Psoas muscle (tissue), 8 donors: Measurements from ENCODE around the gene GRM5. TPM values are rescaled to one million over a fixed set of nuclear protein-coding genes. Genes with fewer than 3 reads are reported as not detected.

Experiments
- ATAC-seq, 4 donors: fragments of 200-7000 bp; cut with Tn5 transposase; one replicate each; pipeline ENCODE4 v1.9.1; 2020; ENCODE audit warnings: moderate library complexity in 3 of 4, mild to moderate bottlenecking in 2 of 4
- DNase-seq, 2 donors: peaks; one replicate each; pipeline ENCODE4 v3.0.0-alpha.2; 2020
- H3K27ac ChIP-seq: fragments of 200-600 bp; one replicate; pipeline ENCODE4 v1.8.0; 2022
- H3K27me3 ChIP-seq, 3 donors: fragments of 200-600 bp in 1 of 3; one replicate each; pipeline versions ENCODE4 v1.6.1 to v1.8.0; 2013 to 2022; ENCODE audit warnings: low read length in 2 of 3, mild to moderate bottlenecking in 2 of 3, moderate library complexity in 1 of 3; ENCODE audit not compliant: insufficient read depth in 3 of 3
- H3K36me3 ChIP-seq, 2 donors: fragments of 200-600 bp in 1 of 2; one replicate each; pipeline versions ENCODE4 v1.6.1 to v1.8.0; 2013 to 2022; ENCODE audit warnings: low read depth in 1 of 2, mild to moderate bottlenecking in 1 of 2, moderate library complexity in 1 of 2; ENCODE audit not compliant: insufficient read depth in 1 of 2
- H3K4me1 ChIP-seq: fragments of 200-600 bp; one replicate; pipeline ENCODE4 v1.8.0; 2022
- H3K4me3 ChIP-seq: fragments of 200-600 bp; one replicate; pipeline ENCODE4 v1.8.0; 2022; ENCODE audit warnings: mild to moderate bottlenecking
- H3K9me3 ChIP-seq: fragments of 200-600 bp; one replicate; pipeline ENCODE4 v1.8.0; 2022
- CTCF ChIP-seq: fragments of 200-600 bp; IDR thresholded peaks from one replicate; pipeline ENCODE4 v1.8.0; 2022; ENCODE audit warnings: antibody characterized with exemption
- WGBS, 3 donors: extraction: QIAGEN DNeasy Blood & Tissue Kit; methylation state at CpG; one replicate each; pipeline versions ENCODE4 v1.1.6 to v1.1.7; 2013; 5-methylcytosine and 5-hydroxymethylcytosine counted together
- intact Hi-C, 2 donors: fragments of 100-400 bp; cut with DNase I; formaldehyde crosslinking; loops; one replicate each; pipeline versions ENCODE4 v1.11.0 to v1.14.2; 2022
- polyA plus RNA-seq, 3 donors: library from polyadenylated mRNA; stranded (reverse); fragments of 200-250 nt; gene quantifications; one replicate each; pipeline ENCODE4 v1.2.3, GENCODE V29; 2013
- total RNA-seq, 4 donors: library from RNA; stranded (reverse); fragmentation: NEBNext Ultra II Directional in 2 of 4; extraction: Animal tissue kit (Norgen Biotek cat#: 25700) in 2 of 4; gene quantifications; one replicate each; pipeline versions ENCODE4 v1.2.1 to v1.2.4, GENCODE V29; 2021 to 2023
- donor health status: healthy with polysubstance abuse.
- donor health status: DM: no; HTN: no; CAD: no; lungs with moderate emphysema.
- donor health status: Bipolar disorder and iron deficiency.
- donor health status: healthy.
- donor health status: DM: yes; HTN: yes; CAD: no.
- donor health status: DM: no; HTN: no; CAD: no.
- donor health status: DM: no; HTN: no; CAD: no.
- donor health status: DM: yes; HTN: yes; CAD: no.

GRM5 gene
- total and polyA plus RNA-seq, 7 donors = under 0.01 TPM; not detected in 6

- intact Hi-C loops = no loop called here
- 44 to 51% (median 47%) methylated on average over 1 of the region's 1 CpG for WGBS, 3 donors
- TF ChIP-seq CTCF = no peak
Observed at GRCh38 chr11:88666364-88666763, 399.4 kb downstream of the GRM5 start.

GRCh38 chr11:88657076-88657738 lies 408.6 kb downstream of the GRM5 start:
- intact Hi-C loops = no loop called here

More at GRCh38 chr11:88666364-88666763, 399.4 kb downstream of the GRM5 start:
- DNase-seq = no peak
- Histone ChIP-seq H3K4me3 (no peak overlapping the region), H3K9me3 (no peaks in the 10 kb centered on the region), H3K27me3 (no peaks in the 10 kb centered on the region), H3K36me3 (no peaks in the 10 kb centered on the region), H3K4me1 (no peaks in the 10 kb centered on the region), H3K27ac (no peak overlapping the region)
- ATAC-seq = no peak

GRCh38 chr11:88656283-88656682 lies 409.5 kb downstream of the GRM5 start:
- H3K4me1 ChIP-seq = no peaks in the 10 kb centered on the region
- H3K9me3 ChIP-seq = no peaks in the 10 kb centered on the region
- no peak for ATAC-seq
- intact Hi-C loops = no loop called here
- H3K27ac ChIP-seq = no peak overlapping the region
- H3K36me3 ChIP-seq = no peaks in the 10 kb centered on the region
- 80 to 90% (median 86%) methylated on average over 3 of the region's 3 CpGs for WGBS, 3 donors
- no peak for TF ChIP-seq CTCF
- no peak for DNase-seq
- no peaks in the 10 kb centered on the region for H3K27me3 ChIP-seq
- no peak overlapping the region for H3K4me3 ChIP-seq

More at GRCh38 chr11:88657076-88657738, 408.6 kb downstream of the GRM5 start:
- H3K4me1 ChIP-seq = no peaks in the 10 kb centered on the region
- DNase-seq = no peak
- H3K4me3 ChIP-seq = no peak overlapping the region
- WGBS, 3 donors = 34 to 61% (median 41%) methylated on average over 1 of the region's 1 CpG
- H3K9me3 ChIP-seq = no peaks in the 10 kb centered on the region
- no peak for ATAC-seq
- no peak overlapping the region for H3K27ac ChIP-seq
- H3K27me3 ChIP-seq = no peaks in the 10 kb centered on the region
- TF ChIP-seq CTCF = no peak
- H3K36me3 ChIP-seq = no peaks in the 10 kb centered on the region

GRCh38 chr11:88655656-88656055 lies 410.1 kb downstream of the GRM5 start:
- H3K36me3 ChIP-seq = no peaks in the 10 kb centered on the region
- no peaks in the 10 kb centered on the region for H3K4me1 ChIP-seq
- ATAC-seq (no peak), DNase-seq (no peak)
- no peak overlapping the region for H3K4me3 ChIP-seq
- no peaks in the 10 kb centered on the region for H3K9me3 ChIP-seq
- no peak for TF ChIP-seq CTCF
- no peaks in the 10 kb centered on the region for H3K27me3 ChIP-seq
- intact Hi-C loops = no loop called here
- H3K27ac ChIP-seq = no peak overlapping the region

- no peak for TF ChIP-seq CTCF
- intact Hi-C loops = no loop called here
- Histone ChIP-seq H3K9me3 (no peaks in the 10 kb centered on the region), H3K27ac (no peak overlapping the region), H3K36me3 (no peaks in the 10 kb centered on the region), H3K4me1 (no peaks in the 10 kb centered on the region), H3K27me3 (no peaks in the 10 kb centered on the region), H3K4me3 (no peak overlapping the region)
- DNase-seq = no peak
- no peak for ATAC-seq
- WGBS, 3 donors = 46 to 62% (median 57%) methylated on average over 3 of the region's 3 CpGs
Observed at GRCh38 chr11:88655196-88655595, 410.6 kb downstream of the GRM5 start.
